ENCODE results near the gene MRPS11.

GRCh38 chr15:88505721-88506120 is 38.2 kb downstream of the MRPS11 start:
- TF ChIP-seq POLR2A (IDR thresholded peaks at IDR 0.05; ENCODE audit: control extremely low read depth in 1 of 2, low read depth in 2 of 2, low read length in 2 of 2) = no peak
- TF ChIP-seq SP4 (IDR thresholded peaks at IDR 0.05; ENCODE audit: low read length) = no peak
- TF ChIP-seq EP300 (IDR thresholded peaks at IDR 0.05; ENCODE audit: borderline replicate concordance in 1 of 2, low read depth in 2 of 2, low read length in 2 of 2) = no peak
- TF ChIP-seq SIN3A (conservative IDR thresholded peaks at IDR 0.05 in 1 of 2, IDR thresholded peaks at IDR 0.05 in 1 of 2; ENCODE audit: low read depth in 1 of 2, low read length in 2 of 2) = no peak
- TF ChIP-seq, protein P1, sequence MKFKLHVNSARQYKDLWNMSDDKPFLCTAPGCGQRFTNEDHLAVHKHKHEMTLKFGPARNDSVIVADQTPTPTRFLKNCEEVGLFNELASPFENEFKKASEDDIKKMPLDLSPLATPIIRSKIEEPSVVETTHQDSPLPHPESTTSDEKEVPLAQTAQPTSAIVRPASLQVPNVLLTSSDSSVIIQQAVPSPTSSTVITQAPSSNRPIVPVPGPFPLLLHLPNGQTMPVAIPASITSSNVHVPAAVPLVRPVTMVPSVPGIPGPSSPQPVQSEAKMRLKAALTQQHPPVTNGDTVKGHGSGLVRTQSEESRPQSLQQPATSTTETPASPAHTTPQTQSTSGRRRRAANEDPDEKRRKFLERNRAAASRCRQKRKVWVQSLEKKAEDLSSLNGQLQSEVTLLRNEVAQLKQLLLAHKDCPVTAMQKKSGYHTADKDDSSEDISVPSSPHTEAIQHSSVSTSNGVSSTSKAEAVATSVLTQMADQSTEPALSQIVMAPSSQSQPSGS (IDR thresholded peaks at IDR 0.05; ENCODE audit: low read length) = no peak
- TF ChIP-seq, protein P2, sequence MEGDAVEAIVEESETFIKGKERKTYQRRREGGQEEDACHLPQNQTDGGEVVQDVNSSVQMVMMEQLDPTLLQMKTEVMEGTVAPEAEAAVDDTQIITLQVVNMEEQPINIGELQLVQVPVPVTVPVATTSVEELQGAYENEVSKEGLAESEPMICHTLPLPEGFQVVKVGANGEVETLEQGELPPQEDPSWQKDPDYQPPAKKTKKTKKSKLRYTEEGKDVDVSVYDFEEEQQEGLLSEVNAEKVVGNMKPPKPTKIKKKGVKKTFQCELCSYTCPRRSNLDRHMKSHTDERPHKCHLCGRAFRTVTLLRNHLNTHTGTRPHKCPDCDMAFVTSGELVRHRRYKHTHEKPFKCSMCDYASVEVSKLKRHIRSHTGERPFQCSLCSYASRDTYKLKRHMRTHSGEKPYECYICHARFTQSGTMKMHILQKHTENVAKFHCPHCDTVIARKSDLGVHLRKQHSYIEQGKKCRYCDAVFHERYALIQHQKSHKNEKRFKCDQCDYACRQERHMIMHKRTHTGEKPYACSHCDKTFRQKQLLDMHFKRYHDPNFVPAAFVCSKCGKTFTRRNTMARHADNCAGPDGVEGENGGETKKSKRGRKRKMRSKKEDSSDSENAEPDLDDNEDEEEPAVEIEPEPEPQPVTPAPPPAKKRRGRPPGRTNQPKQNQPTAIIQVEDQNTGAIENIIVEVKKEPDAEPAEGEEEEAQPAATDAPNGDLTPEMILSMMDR (IDR thresholded peaks at IDR 0.05; ENCODE audit: control extremely low read depth in 1 of 3, insufficient read depth in 1 of 3, low read depth in 1 of 3, low read length in 3 of 3) = no peak
- no peak for TF ChIP-seq CHD1 (IDR thresholded peaks at IDR 0.05; ENCODE audit: low read depth, low read length)
- no peak for TF ChIP-seq TAF1 (IDR thresholded peaks at IDR 0.05; ENCODE audit: low read depth, low read length)
- no peak for TF ChIP-seq SUZ12 (IDR thresholded peaks at IDR 0.05; ENCODE audit: low read length)

All from H1 (cell line).